GM13977 (cell line): Measurements from ENCODE around the gene TAPT1.

Source experiments
- DNase-seq: peaks from one replicate; pipeline ENCODE4 v3.0.0; 2012; ENCODE audit warnings: low spot score
- CTCF ChIP-seq: IDR thresholded peaks from 2 replicates; pipeline ENCODE4 v1.5.1; 2012; ENCODE audit warnings: mild to moderate bottlenecking, control low read depth; ENCODE audit not compliant: insufficient read depth; ENCODE audit errors: extremely low read depth, missing control alignments
- in situ Hi-C: fragments of 300-500 bp; cut with MboI; formaldehyde crosslinking; loops from one replicate; pipeline ENCODE4 v1.12.0; 2022; ENCODE audit warnings: low sequenced_read_pairs, low pct_unique_long_range_greater_than_20kb, mixed read lengths, inconsistent platforms; ENCODE audit not compliant: unreplicated experiment

The TAPT1 gene

GRCh38 chr4:16168144-16168543 is 58.1 kb downstream of the TAPT1 start:
- in situ Hi-C loops, result no loop called here
- TF ChIP-seq CTCF, result no peak
- DNase-seq, result no peak

- no peak for TF ChIP-seq CTCF
- DNase-seq, result no peak
- in situ Hi-C loops, result no loop called here
Measured at GRCh38 chr4:16165931-16166330, 60.3 kb downstream of the TAPT1 start.

- in situ Hi-C loops, result no loop called here
- TF ChIP-seq CTCF, result no peak
- no peak for DNase-seq
Measured at GRCh38 chr4:16162891-16163290, 63.4 kb downstream of the TAPT1 start.

- DNase-seq, result no peak
- in situ Hi-C loops, result no loop called here
- no peak for TF ChIP-seq CTCF
Measured at GRCh38 chr4:16161851-16162408, 64.3 kb downstream of the TAPT1 start.

- no peak for DNase-seq
- no peak for TF ChIP-seq CTCF
- in situ Hi-C loops, result no loop called here
Measured at GRCh38 chr4:16160457-16160856, 65.8 kb downstream of the TAPT1 start.

- TF ChIP-seq CTCF, result no peak
- no peak for DNase-seq
- in situ Hi-C loops, result no loop called here
Measured at GRCh38 chr4:16159286-16159685, 67.0 kb downstream of the TAPT1 start.

- no peak for TF ChIP-seq CTCF
- in situ Hi-C loops, result no loop called here
- no peak for DNase-seq
Measured at GRCh38 chr4:16158504-16158852, 67.8 kb downstream of the TAPT1 start.
